M059J (cell line): ENCODE data around the gene PATJ. TPM values are rescaled to one million over a fixed set of nuclear protein-coding genes. Genes with fewer than 3 reads are reported as not detected.
A peak's percentile ranks its signal among the peaks of the same experiment; 100 is the strongest.
"Not testable (repeated sequence)": the region's sequence is repeated elsewhere in the genome, so short reads cannot be mapped to it uniquely, and the experiment has no call there.

Experiments used
- DNase-seq: peaks from one replicate; pipeline ENCODE4 v3.0.0-alpha.2; 2012; ENCODE audit warnings: low read depth
- total RNA-seq: library from RNA; depleted of rRNA; stranded (reverse); fragments of >200 nt; shearing (Covaris generic); gene quantifications from 2 replicates; pipeline ENCODE4 v1.2.3, GENCODE V29; 2014

Gene PATJ
- total RNA-seq, 1 experiment from 2014 or later = 18.0 TPM

DNA sequence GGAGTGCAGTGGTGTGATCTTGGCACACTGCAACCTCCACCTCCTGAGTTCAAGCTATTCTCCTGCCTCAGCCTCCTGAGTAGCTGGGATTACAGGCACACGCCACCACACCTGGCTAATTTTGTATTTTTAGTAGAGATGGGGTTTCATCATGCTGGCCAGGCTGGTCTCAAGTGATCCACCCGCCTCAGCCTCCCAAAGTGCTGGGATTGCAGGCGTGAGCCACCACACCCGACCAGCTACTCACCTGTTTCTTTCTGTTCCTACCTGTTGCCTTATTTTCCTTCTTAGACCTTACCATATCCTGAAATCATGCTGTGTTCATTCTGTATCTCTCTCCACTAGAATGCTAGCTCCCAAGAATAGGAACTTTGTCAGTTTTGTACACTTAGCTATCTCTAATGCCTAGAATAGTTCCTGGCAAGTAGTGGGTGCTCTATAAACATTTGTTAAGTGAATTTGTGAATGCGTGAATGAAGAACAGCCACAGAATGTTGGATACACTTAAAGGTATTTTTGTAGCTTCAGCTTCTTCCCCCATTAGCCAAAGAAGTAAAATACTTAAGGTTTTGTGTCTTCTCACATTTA, 137.7 kb downstream of the PATJ start:
- not testable (repeated sequence) for DNase-seq

DNA sequence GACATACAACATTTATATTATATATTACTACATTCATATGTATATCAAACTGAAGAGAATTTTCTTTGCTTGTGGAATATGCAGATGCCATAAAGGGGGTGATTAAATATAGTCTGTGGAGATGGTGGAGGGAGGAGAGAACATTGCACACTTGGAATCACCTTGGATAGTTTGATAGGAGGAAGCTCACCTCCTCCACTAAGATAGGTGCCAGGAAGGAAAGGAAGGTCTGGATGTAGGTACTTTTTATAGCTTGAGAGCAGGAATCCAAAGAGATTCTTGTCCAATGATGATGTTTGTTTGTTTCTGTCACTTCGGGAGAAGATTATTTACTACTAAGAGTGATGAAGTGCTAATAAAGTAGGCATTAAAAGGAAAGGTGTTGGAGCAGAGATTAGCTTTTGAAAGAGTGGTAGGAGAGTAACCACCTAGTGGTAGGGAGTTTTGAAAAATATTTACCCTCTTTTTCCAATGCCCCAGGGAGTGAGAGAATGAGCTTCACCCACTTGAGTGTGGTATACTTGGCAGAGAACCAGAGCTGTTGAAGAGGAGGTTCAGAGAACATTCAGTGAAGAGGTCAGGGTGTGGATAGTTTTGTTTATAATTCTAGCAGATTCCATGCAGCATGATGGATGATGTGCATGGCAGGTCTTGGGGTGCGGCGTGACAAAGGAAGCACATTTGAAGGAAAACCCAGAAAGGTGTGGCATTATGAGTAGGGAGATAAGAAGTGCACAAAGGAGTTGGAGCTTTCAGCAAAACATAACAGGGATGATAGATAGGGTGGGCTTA, 145.0 kb downstream of the PATJ start:
- DNase-seq = peak; percentile 52

DNA sequence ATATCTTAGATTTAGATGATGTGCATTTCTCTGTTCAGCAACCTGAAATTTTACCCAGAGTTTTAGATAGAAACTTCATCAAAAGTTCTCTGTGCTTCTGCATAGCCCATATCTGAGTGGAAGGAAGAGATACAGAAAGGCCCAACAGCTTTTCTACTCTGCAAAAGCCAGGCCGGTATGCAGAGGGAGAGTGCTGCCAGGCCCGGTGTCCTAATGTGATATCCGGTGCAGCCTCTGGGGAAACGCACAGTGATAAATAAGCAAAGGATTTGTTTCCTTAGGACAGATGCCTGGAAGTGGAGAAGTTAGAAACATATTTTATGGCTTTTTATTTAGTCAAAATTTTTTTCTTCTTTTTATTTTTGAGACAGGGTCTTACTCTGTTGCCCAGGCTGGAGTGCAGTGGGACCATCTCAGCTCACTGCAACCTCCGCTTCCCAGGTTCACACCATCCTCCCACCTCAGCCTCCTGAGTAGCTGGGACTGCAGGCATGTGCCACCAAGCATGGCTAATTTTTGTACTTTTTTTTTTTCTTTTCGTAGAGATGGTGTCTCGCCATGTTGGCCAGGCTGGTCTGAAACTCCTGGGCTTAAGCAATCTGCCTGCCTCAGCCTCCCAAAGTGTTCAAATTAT, 145.8 kb downstream of the PATJ start:
- no peak for DNase-seq

DNA sequence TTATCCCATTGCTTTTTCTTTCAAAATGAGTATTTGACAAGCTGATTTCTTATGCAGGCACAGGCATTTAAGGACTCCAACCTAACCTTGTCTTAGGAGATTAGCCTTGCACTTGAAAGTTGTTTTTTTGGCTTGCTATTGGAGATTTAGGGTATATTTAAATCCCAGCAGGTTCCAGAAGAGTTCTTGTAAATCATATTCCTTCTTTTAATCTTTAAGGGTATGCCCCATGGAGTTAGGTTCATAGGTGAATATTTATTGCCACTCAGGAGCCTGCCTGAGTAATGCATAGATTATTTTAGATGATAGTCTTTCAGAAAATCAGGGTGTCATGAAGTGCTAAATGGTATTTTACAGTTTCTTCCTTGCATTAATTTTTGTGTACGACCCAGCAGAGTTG, 146.5 kb downstream of the PATJ start:
- no peak for DNase-seq

DNA sequence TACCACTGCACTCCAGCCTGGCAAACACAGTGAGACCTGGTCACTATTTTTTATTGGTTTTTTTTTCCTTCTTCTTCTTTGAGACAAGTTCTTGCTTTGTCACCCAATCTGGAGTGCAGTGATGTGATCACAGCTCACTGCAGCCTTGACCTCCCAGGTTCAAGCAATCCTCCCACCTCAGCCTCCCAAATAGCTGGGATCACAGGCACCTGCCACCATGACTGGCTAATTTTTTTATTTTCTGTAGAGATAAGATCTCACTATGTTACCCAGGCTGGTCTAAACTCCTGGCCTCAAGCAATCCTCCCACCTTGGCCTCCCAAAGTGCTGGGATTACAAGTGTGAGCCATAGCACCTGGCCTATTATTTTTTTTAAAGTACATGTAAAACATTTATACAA, 148.2 kb downstream of the PATJ start:
- not testable (repeated sequence) for DNase-seq

DNA sequence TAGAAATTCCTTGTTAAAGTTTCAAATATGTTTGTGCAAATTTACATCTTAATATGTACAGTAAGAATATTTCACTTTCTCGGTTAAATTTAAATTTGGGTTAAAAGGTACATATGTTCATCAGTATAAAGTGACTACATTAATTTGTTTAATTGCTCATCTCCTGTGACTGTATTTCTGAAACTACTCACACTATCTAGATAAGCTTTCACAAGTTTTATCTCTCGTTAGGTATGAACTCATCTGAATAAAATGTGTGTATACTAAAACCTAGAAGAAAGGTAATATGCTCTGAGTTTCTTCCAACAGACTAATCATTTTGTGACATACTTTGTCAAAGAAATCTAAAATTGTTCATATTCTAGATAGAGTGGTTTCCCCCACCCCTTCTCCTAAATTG, 150.7 kb downstream of the PATJ start:
- no peak for DNase-seq

DNA sequence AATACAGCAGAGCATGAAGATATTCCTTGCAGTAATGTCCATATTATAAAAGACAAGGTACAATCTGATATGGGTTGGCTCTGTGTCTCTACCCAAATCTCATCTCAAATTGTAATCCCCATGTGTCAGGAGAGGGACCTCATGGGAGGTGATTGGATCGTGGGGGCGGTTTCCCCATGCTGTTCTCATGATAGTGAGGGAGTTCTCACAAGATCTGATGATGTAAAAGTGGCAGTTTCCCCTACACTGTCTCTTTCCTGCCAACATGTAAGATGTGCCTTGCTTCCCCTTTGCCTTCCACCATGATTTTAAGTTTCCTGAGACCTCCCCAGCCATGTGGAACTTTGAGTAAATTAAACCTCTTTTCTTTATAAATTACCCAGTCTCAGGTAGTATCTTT, 152.0 kb downstream of the PATJ start:
- DNase-seq = not testable (repeated sequence)

DNA sequence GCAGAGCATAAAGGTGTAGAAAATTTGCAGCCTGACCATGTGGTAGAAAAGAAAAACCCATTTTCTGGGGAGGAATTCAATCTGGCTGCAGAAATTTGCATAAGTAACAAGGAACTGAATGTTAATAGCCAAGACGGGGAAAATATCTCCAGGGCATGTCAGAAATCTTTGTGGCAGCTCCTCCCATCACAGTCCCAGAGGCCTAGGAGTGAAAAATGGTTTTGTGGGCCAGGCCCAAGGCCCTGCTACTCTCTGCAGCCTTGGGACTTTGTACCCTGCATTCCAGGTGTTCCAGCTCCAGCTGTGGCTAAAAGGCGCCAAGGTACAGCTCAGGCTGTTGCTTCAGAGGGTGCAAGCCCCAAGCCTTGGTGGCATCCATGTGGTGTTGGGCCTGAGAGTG, 152.9 kb downstream of the PATJ start:
- DNase-seq = no peak

DNA sequence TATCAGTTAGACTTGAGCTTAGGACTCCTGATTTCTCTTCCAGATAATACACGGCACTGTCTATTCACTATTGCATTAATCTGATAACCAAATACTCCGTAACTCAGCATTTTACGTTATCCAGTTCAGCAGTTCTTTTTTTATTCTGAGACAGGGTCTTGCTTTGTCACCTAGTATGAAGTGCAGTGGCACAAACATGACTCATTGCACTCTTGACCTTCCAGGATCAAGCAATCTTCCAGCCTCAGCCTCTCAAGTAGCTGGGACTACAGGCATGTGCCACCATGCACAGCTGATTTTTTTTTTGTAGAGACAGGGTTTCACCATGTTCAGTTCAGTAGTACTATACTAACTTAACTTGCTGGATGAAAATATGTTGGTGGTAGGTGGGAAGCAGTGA, 156.4 kb downstream of the PATJ start:
- peak; percentile 2 for DNase-seq

DNA sequence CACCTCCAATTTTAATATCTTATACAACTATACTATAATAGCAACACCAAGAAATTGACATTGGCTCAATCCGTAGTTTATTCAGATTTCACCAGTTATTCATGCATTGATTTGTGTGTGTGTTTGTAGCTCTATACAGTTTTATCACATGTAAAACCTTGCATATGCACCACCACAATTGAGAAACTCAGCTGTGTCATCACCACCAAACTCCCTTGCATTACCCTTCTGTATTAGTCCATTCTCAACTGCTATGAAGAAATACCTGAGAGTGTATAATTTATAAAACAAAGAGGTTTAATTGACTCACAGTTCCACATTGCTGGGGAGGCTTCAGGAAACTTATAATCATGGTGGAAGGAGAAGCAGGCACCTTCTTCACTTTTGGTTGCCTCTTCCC, 162.1 kb downstream of the PATJ start:
- no peak for DNase-seq

DNA sequence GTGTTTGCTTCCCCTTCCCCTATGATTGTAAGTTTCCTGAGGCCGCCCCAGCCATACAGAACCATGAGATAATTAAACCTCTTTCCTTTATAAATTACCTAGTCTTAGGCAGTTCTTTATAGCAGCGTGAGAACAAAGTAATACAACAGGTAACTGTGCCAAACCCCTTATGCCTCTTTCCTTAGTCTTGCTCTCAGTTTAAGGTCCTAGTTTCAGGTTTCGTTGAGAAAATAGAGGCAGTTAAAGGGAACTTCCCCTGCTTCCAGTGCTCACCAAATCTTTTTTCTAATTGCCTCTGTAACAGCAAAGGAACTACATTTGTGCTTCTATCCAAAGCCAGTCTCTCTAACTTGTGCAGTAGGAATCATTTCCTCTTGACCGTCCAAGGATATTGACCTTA, 164.8 kb downstream of the PATJ start:
- no peak for DNase-seq

DNA sequence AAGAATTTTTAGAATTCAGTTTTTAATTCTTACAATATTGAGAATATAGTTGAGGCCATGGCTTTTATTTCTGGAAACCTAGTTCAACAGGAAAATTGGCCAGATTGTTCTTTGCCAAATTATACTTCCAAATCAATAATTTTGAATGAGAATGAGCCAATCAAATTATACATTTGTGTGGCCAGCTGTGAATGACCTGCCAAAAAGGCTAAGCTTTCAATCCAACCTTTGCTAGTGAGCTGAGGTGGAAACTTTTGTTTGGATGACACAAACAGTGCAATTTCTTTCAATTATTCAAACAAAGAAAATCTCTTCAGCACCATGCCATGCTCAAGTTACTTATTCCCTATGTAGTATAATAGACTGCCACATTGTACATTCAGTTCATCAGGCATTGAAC, 167.8 kb downstream of the PATJ start:
- DNase-seq = no peak

DNA sequence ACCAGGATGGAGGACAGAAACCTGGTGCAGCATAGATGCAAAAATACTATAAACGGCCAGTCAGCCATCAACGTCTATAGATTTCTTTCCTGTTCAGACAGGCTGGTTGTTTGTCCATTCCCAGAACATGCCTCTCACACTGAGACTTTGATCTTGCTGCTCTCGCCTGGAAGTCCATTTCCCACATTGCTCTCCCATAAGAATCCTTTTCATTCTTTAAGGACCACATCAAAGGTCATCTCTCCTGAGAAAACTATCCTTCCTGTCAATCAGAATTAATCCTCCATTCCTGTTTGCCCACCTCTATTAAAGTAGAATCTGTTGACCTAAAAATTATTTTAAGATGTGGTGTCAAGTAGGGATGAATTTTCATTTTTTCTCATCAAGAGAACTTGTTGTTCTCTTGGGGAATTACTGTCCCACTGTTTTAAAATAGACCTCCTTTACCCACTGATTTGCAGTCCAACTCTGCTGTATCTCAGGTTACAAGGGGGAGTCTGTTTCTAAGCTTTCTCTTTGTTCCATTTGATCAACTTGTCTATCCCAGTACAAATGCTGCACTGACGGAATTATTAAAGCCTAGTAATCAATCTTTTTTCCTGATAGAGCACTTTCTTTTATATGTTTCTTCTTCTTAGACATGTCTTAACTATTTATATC, 172.7 kb downstream of the PATJ start:
- DNase-seq = no peak

DNA sequence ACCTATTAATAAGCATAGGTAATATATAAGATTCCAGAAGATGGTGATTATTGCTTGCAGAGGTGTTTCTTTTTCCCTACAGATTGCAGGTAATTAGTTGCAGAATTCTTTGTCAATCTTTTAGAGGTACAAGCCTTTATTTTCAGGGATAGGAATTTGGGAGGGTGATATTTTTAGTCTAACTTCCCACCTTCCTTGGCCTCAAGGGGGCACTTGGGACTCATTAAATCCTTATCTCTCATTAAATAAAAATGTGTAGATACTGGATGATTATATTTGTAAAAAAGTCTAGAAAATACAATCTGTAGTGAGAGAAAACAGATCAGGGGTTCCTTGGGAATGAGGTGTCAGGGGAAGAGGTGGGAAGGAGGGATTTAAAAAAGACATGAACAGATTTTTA, 179.2 kb downstream of the PATJ start:
- peak; percentile 9 for DNase-seq

DNA sequence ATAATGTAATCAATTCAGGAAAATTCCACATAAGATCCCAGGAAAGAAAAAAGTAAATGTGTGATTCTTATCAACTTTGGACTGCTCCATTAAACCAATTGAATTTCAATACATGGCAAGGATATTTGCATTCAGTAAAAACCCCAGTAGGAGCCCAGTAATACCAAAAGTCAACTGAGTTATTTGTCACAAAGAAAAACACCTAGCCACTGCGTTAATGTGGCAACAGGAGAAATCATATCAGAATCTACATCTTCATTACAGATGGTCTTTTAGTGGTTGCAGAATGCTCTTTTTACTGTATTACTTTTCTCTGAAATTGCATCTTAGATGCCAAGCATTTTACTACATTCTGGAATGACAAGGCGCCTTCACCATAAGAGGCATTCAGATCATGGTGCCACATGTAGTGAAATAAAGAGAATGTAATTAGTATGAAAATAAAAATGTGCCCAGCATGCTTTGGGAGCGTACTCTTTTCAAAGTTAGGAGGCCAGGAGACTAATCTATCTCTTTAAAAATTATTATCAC, 180.7 kb downstream of the PATJ start:
- no peak for DNase-seq

DNA sequence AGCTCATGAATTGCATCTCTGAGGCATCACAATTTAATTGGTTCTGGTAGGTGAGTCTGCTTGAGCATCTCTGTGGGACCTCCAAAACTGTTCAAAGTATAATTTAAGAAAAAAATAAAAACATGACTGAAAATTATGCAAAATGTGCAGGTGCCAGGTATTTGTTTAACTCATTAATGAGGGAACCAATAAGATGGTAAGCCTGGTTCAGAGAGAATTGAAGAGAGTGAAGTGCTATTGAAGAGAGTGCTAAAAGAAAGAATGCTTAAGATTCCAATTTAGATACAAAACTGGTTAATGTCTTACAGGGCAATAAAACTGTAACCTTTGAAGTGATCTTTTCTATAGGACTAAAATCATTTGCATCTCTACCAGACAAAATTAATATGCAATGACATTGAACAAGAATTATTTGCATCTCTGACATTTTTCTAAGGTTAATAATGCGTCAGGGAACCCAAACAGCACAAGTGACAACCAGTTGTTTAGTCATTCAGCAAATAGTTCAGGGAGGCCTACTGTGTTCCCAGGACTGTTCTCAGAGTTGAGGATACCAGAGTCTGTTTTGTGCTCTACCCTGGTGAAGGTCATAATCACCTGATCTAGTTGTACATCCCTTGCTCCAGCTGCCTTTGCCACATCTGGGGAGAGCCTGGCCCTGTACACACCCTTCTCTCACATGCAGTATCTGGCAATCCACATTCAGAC, 183.5 kb downstream of the PATJ start:
- no peak for DNase-seq

DNA sequence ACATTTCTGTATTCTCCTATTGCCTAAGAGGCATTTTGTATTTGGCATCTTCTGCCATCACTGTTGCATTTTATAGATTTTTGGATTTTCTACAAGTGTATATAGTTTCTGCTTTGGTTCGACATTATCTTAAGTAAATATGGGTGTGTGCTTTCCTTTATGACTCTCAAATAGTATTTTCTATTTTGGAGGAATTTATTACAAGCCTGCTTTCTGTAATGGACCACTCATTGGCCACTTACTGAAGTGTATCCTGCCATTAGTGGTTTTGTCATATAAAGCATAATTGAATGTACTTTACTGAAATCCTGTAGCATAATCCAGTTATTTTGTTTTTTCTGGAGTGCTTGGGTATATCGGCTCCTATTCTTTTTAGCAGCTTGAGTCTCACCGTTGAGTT, 184.3 kb downstream of the PATJ start:
- no peak for DNase-seq

DNA sequence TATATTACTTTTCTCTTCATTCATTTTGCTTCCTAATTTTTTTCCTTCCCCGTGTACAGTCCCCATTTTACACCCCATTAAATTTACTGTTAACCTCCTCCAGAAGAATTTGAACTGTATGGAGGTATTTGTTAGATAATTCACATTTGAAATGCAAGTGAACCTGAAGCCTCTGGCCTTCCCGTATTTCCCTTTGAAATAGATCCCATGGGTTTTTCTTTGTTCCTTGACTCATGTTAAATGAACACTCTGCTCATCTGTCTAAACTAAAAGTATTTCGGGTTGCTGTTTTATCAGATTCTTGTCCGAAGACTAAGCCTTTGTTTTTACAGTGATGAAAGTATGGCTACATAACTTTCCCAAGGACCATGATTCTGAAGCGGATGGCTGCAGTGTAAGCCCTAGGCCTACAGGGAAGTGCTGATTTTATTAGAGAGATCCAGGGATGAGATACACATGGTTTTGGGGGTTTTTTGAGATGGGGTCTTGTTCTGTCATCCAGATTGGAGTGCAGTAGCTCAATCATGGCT, 187.9 kb downstream of the PATJ start:
- DNase-seq = no peak

DNA sequence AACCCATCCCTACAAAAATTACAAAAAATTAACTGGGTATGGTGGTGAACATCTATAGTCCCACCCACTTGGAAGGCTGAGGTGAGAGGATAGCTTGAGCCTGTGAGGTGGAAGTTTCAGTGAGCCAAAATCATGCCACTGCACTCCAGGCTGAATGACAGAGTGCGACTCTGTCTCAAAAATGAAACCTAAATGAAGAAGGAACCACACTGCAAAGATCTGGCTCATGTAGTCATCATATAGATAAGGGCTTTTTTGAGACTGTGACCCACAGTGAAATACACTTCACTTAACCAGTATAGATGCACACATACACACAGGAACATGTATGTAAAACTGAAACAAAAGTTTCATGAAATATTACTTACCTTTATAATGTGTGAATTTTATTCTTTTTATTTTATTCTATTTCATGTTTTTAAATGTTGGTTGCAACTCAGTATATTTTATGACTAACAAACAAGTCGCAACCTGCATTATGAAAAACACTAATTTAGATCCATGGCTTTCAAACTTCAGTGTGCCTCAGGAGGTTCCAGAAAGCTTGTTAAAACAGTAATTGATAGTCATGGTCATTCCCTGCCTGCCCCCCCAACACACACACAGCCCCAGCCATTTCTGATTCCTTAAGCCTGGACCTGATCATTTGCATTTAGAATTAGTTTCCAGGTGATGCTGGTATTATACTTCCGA, 189.5 kb downstream of the PATJ start:
- DNase-seq = no peak

DNA sequence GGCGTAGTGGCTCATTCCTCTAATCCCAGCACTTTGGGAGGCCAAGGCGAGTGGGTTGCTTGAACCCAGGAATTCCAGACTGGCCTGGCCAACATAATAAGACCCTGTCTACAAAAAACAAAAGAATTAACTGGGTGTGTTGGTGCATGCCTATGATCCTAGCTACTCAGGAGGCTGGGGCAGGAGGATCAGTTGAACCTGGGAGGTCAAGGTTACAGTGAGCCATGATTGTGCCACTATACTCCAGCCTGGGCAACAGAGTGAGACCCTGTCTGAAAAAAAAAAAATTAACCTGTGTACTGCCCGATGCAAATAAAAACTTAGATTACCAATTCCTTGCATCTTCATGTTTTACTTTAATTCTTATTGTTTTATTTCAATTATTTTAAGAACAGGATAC, 193.2 kb downstream of the PATJ start:
- DNase-seq = no peak

DNA sequence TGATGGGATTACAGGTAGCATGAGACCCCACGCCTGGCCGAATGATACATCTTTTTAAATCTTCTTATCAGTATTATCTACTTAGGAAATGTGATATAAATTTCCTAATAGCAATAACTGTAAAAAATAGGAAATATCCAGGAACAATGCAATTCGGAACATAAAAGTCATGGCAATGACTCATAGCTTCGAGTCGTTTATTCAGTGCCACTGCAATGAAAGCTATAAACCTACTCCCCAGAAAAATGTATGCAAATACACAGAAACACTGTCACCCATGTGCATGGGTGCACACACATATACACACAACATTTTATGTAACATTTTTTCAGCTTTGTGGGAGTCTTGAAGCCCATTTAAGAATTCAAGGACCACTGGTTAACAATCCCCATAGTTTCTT, 194.6 kb downstream of the PATJ start:
- no peak for DNase-seq
